T-helper 2 cell treated with Interferon-gamma antibody and Interleukin-4, amounts not matched to agents 5 μg/mL and 100 μg/mL, for 36 hours (primary cell): ENCODE data around the gene PARL.
"Not testable (repeated sequence)": the region's sequence is repeated elsewhere in the genome, so short reads cannot be mapped to it uniquely, and the experiment has no call there.

Experiments
- DNase-seq: peaks from one replicate; pipeline ENCODE4 v3.0.0; 2021; ENCODE audit warnings: low spot score
- H3K27ac Mint-ChIP-seq: one replicate; pipeline ENCODE4 v1.8.0; 2021; ENCODE audit warnings: mild to moderate bottlenecking, mixed read lengths
- H3K27me3 Mint-ChIP-seq: one replicate; pipeline ENCODE4 v1.8.0; 2021; ENCODE audit warnings: low read depth, mixed read lengths
- H3K36me3 Mint-ChIP-seq: one replicate; pipeline ENCODE4 v1.8.0; 2021; ENCODE audit warnings: low read depth, mixed read lengths
- H3K4me1 Mint-ChIP-seq: one replicate; pipeline ENCODE4 v1.8.0; 2021; ENCODE audit warnings: low read depth, mixed read lengths
- H3K4me3 Mint-ChIP-seq: one replicate; pipeline ENCODE4 v1.8.0; 2022; ENCODE audit warnings: mild to moderate bottlenecking, moderate library complexity, mixed read lengths
- H3K9me3 Mint-ChIP-seq: one replicate; pipeline ENCODE4 v1.8.0; 2021; ENCODE audit warnings: mixed read lengths

The PARL gene

GRCh38 chr3:183792976-183793375 lies 91.7 kb downstream of the PARL start:
- Mint-ChIP-seq H3K4me1 (peaks cover 2% of the 10 kb centered on the region), H3K27me3 (no peaks in the 10 kb centered on the region), H3K36me3 (peaks cover 51% of the 10 kb centered on the region), H3K27ac (no peak overlapping the region), H3K4me3 (no peak overlapping the region), H3K9me3 (no peaks in the 10 kb centered on the region)
- no peak for DNase-seq

GRCh38 chr3:183790700-183791099 lies 94.0 kb downstream of the PARL start:
- Mint-ChIP-seq H3K36me3 (peaks cover 54% of the 10 kb centered on the region), H3K27ac (no peak overlapping the region), H3K9me3 (no peaks in the 10 kb centered on the region), H3K4me3 (no peak overlapping the region), H3K4me1 (peaks cover 2% of the 10 kb centered on the region), H3K27me3 (no peaks in the 10 kb centered on the region)
- DNase-seq = no peak

GRCh38 chr3:183789826-183790225 lies 94.9 kb downstream of the PARL start:
- H3K36me3 Mint-ChIP-seq = peaks cover 56% of the 10 kb centered on the region
- DNase-seq = no peak
- H3K27ac Mint-ChIP-seq = no peak overlapping the region
- peaks cover 2% of the 10 kb centered on the region for H3K4me1 Mint-ChIP-seq
- no peaks in the 10 kb centered on the region for H3K9me3 Mint-ChIP-seq
- H3K27me3 Mint-ChIP-seq = no peaks in the 10 kb centered on the region
- H3K4me3 Mint-ChIP-seq = no peak overlapping the region

- H3K4me3 Mint-ChIP-seq, H3K9me3 Mint-ChIP-seq, H3K4me1 Mint-ChIP-seq, H3K27ac Mint-ChIP-seq, DNase-seq, H3K27me3 Mint-ChIP-seq: not testable (repeated sequence)
- peaks cover 61% of the 10 kb centered on the region for H3K36me3 Mint-ChIP-seq
Measured at GRCh38 chr3:183784503-183784902, 100.2 kb downstream of the PARL start.

GRCh38 chr3:183782576-183783276 lies 102.0 kb downstream of the PARL start:
- no peak for DNase-seq
- H3K27ac Mint-ChIP-seq = no peak overlapping the region
- H3K36me3 Mint-ChIP-seq = peaks cover 61% of the 10 kb centered on the region
- no peak overlapping the region for H3K4me3 Mint-ChIP-seq
- no peaks in the 10 kb centered on the region for H3K4me1 Mint-ChIP-seq
- H3K27me3 Mint-ChIP-seq = no peaks in the 10 kb centered on the region
- H3K9me3 Mint-ChIP-seq = no peaks in the 10 kb centered on the region

- no peaks in the 10 kb centered on the region for H3K9me3 Mint-ChIP-seq
- H3K27me3 Mint-ChIP-seq = no peaks in the 10 kb centered on the region
- peaks cover 59% of the 10 kb centered on the region for H3K36me3 Mint-ChIP-seq
- no peak overlapping the region for H3K27ac Mint-ChIP-seq
- H3K4me1 Mint-ChIP-seq = no peaks in the 10 kb centered on the region
- no peak overlapping the region for H3K4me3 Mint-ChIP-seq
- DNase-seq = no peak
Measured at GRCh38 chr3:183781246-183781645, 103.4 kb downstream of the PARL start.

- no peak for DNase-seq
- Mint-ChIP-seq H3K4me3 (no peak overlapping the region), H3K36me3 (peaks cover 56% of the 10 kb centered on the region), H3K27me3 (no peaks in the 10 kb centered on the region), H3K27ac (no peak overlapping the region), H3K9me3 (no peaks in the 10 kb centered on the region), H3K4me1 (no peaks in the 10 kb centered on the region)
Measured at GRCh38 chr3:183779896-183780465, 104.7 kb downstream of the PARL start.
